Suprapubic skin (tissue), 3 donors: ENCODE results near the gene LRRC3B.

Experiments
- CTCF ChIP-seq, 2 donors: fragments of 200-600 bp in 1 of 2; fragments of 450-650 bp in 1 of 2; sonication (generic) in 1 of 2; IDR thresholded peaks; one replicate each; pipeline ENCODE4 v1.5.1; 2016 to 2019; ENCODE audit warnings: antibody characterized with exemption in 2 of 2, mild to moderate bottlenecking in 1 of 2, moderate library complexity in 1 of 2
- EP300 ChIP-seq: sonication (generic); formaldehyde crosslinking; IDR thresholded peaks from one replicate; pipeline ENCODE4 v1.6.1; 2017; ENCODE audit warnings: antibody characterized with exemption
- POLR2A ChIP-seq, 2 donors: fragments of 450-650 bp; IDR thresholded peaks; one replicate each; pipeline ENCODE4 v1.6.1; 2017; ENCODE audit warnings: antibody characterized with exemption in 2 of 2, mild to moderate bottlenecking in 2 of 2, moderate library complexity in 2 of 2

- TF ChIP-seq CTCF (IDR thresholded peaks at IDR 0.05) (no peak), POLR2A (IDR thresholded peaks at IDR 0.05) (no peak), EP300 (no peak)
Observed at GRCh38 chr3:26713091-26713490, 90.5 kb downstream of the LRRC3B start.
